Endothelial cell (in vitro differentiated cells): Measurements from ENCODE around the gene PITX1. TPM values are rescaled to one million over a fixed set of nuclear protein-coding genes. Genes with fewer than 3 reads are reported as not detected.

Experiments
- DNase-seq: peaks from one replicate; pipeline ENCODE4 v3.0.0; 2021; ENCODE audit warnings: low spot score
- H3K27ac Mint-ChIP-seq: one replicate; pipeline ENCODE4 v1.8.0; 2021; ENCODE audit warnings: mixed read lengths, inconsistent platforms; ENCODE audit not compliant: unreplicated experiment
- H3K27me3 Mint-ChIP-seq: one replicate; pipeline ENCODE4 v1.8.0; 2021; ENCODE audit warnings: mild to moderate bottlenecking, moderate library complexity, mixed read lengths, inconsistent platforms; ENCODE audit not compliant: unreplicated experiment
- H3K36me3 Mint-ChIP-seq: one replicate; pipeline ENCODE4 v1.8.0; 2021; ENCODE audit warnings: mild to moderate bottlenecking, low read depth, mixed read lengths, inconsistent platforms; ENCODE audit not compliant: unreplicated experiment
- H3K4me1 Mint-ChIP-seq: one replicate; pipeline ENCODE4 v1.8.0; 2021; ENCODE audit warnings: mild to moderate bottlenecking, mixed read lengths, inconsistent platforms; ENCODE audit not compliant: unreplicated experiment
- H3K4me3 Mint-ChIP-seq: one replicate; pipeline ENCODE4 v1.8.0; 2021; ENCODE audit warnings: mild to moderate bottlenecking, mixed read lengths, inconsistent platforms; ENCODE audit not compliant: unreplicated experiment
- H3K9me3 Mint-ChIP-seq: one replicate; pipeline ENCODE4 v1.8.0; 2021; ENCODE audit warnings: mixed read lengths, inconsistent platforms; ENCODE audit not compliant: unreplicated experiment
- total RNA-seq: library from RNA; stranded (reverse); fragmentation: NEBNext Ultra II Directional; extraction: Animal tissue kit (Norgen Biotek cat#: 25700); gene quantifications from one replicate; pipeline ENCODE4 v1.2.1, GENCODE V29; 2021; ENCODE audit not compliant: unreplicated experiment
- TF ChIP-seq, protein P1 (sequence below): fragments of 200-600 bp; sonication (generic); IDR thresholded peaks from one replicate; pipeline ENCODE4 v1.5.0; 2021; ENCODE audit warnings: antibody characterized with exemption; ENCODE audit not compliant: unreplicated experiment

Gene PITX1
- total RNA-seq, 1 donor from 2014 or later, result 0.87 TPM

- Mint-ChIP-seq H3K27me3 (peaks cover 31% of the 10 kb centered on the region), H3K36me3 (peaks cover 4% of the 10 kb centered on the region), H3K9me3 (no peaks in the 10 kb centered on the region), H3K4me1 (peaks cover 5% of the 10 kb centered on the region), H3K27ac (no peak overlapping the region), H3K4me3 (no peak overlapping the region)
- no peak for DNase-seq
- TF ChIP-seq, protein P1, sequence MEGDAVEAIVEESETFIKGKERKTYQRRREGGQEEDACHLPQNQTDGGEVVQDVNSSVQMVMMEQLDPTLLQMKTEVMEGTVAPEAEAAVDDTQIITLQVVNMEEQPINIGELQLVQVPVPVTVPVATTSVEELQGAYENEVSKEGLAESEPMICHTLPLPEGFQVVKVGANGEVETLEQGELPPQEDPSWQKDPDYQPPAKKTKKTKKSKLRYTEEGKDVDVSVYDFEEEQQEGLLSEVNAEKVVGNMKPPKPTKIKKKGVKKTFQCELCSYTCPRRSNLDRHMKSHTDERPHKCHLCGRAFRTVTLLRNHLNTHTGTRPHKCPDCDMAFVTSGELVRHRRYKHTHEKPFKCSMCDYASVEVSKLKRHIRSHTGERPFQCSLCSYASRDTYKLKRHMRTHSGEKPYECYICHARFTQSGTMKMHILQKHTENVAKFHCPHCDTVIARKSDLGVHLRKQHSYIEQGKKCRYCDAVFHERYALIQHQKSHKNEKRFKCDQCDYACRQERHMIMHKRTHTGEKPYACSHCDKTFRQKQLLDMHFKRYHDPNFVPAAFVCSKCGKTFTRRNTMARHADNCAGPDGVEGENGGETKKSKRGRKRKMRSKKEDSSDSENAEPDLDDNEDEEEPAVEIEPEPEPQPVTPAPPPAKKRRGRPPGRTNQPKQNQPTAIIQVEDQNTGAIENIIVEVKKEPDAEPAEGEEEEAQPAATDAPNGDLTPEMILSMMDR, result no peak
These were observed 16.3 kb upstream of the PITX1 start for GRCh38 chr5:135050244-135050767.

GRCh38 chr5:135048930-135049329 lies 14.9 kb upstream of the PITX1 start:
- Mint-ChIP-seq H3K36me3 (peaks cover 4% of the 10 kb centered on the region), H3K4me1 (peaks cover 5% of the 10 kb centered on the region), H3K27ac (no peak overlapping the region), H3K4me3 (no peak overlapping the region), H3K9me3 (no peaks in the 10 kb centered on the region), H3K27me3 (peaks cover 28% of the 10 kb centered on the region)
- TF ChIP-seq, protein P1, result no peak
- DNase-seq, result no peak

GRCh38 chr5:135048286-135048685 lies 14.3 kb upstream of the PITX1 start:
- peaks cover 27% of the 10 kb centered on the region for H3K27me3 Mint-ChIP-seq
- no peak overlapping the region for H3K27ac Mint-ChIP-seq
- H3K4me3 Mint-ChIP-seq, result no peak overlapping the region
- H3K36me3 Mint-ChIP-seq, result peaks cover 4% of the 10 kb centered on the region
- DNase-seq, result no peak
- H3K4me1 Mint-ChIP-seq, result peaks cover 5% of the 10 kb centered on the region
- no peaks in the 10 kb centered on the region for H3K9me3 Mint-ChIP-seq
- TF ChIP-seq, protein P1, result no peak

DNA sequence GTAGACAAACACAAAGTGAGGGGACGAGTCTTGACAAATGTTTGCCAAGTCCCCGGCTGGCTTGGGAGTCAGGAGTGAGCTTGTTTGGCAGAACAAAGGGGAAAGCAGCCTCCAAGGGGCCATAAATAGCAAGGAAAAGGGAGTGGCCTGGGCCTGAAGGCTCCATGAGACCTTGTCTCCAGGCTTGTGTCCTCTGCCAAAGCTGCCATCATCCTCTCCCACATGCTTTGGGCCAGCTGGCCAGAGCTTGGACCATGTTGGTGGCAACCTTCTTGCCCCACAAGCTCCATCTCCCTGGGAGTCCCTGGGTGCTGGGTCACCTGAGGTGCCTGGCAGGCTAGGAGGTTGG lies 13.3 kb upstream of the PITX1 start:
- no peak overlapping the region for H3K27ac Mint-ChIP-seq
- peaks cover 5% of the 10 kb centered on the region for H3K4me1 Mint-ChIP-seq
- peaks cover 4% of the 10 kb centered on the region for H3K36me3 Mint-ChIP-seq
- no peak for DNase-seq
- H3K4me3 Mint-ChIP-seq, result no peak overlapping the region
- no peaks in the 10 kb centered on the region for H3K9me3 Mint-ChIP-seq
- TF ChIP-seq, protein P1, result no peak
- H3K27me3 Mint-ChIP-seq, result peaks cover 30% of the 10 kb centered on the region

DNA sequence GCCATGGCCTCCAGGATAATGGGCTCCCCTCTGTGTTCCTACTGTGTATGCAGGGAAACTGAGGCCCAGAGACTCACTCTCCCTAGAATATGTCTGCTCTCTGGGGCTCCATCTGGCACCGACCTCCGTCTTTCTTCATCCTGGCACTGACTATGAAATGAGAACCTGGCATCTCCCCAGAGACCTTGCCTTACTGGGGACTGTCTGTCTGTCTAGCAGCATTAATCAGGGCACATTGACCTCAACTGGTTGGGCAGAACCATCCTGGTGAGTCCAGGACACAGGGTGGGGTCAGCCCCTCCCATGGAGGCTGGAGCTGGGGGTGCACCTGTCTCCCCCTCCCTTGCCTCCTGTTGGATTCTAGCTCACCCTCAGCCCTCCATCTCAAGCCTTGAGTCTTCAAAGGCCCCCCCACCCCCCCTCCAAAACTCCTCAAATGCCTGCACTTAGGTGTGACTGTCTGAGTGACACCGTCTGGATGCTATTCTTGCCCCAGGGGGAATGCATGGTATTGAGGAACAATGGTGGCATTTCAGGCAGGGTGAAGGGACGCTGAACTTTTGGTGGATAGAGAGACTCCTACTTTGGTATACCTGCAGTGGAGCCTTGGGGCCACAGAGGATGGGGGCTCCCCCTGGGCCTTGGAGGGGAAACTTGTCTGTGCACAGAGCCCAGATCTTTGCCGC lies 12.8 kb upstream of the PITX1 start:
- Mint-ChIP-seq H3K9me3 (no peaks in the 10 kb centered on the region), H3K27me3 (peaks cover 26% of the 10 kb centered on the region), H3K36me3 (peaks cover 4% of the 10 kb centered on the region), H3K4me3 (no peak overlapping the region), H3K4me1 (peaks cover 5% of the 10 kb centered on the region), H3K27ac (no peak overlapping the region)
- TF ChIP-seq, protein P1, result no peak
- DNase-seq, result no peak
